Pancreas (tissue), 10 donors: ENCODE data around the gene PGLYRP4. TPM values are rescaled to one million over a fixed set of nuclear protein-coding genes. Genes with fewer than 3 reads are reported as not detected.

Experiments used
- ATAC-seq, 4 donors: fragments of 200-7000 bp; cut with Tn5 transposase; one replicate each; pipeline versions ENCODE4 v1.8.0 to v1.9.1; 2020; ENCODE audit warnings: mild to moderate bottlenecking in 4 of 4, moderate library complexity in 4 of 4
- DNase-seq, 6 donors: peaks; one replicate each; pipeline ENCODE4 v3.0.0-alpha.2; 2020
- FAIRE-seq: peaks from 2 replicates; lab custom pipeline; 2012; peaks lifted over from hg19 to GRCh38; lab: Jason Lieb, UNC
- H3K27ac ChIP-seq, 4 donors: fragments of 200-600 bp; sonication (generic); 1 replicate in 3 of 4; 2 replicates in 1 of 4; pipeline versions ENCODE4 v1.5.0 to v1.8.0; 2020
- H3K27me3 ChIP-seq, 4 donors: fragments of 200-600 bp; one replicate each; pipeline ENCODE4 v1.8.0; 2021
- H3K36me3 ChIP-seq, 3 donors: fragments of 200-600 bp; sonication (generic) in 1 of 3; one replicate each; pipeline versions ENCODE4 v1.5.0 to v1.8.0; 2020 to 2021
- H3K4me1 ChIP-seq, 3 donors: fragments of 200-600 bp; one replicate each; pipeline ENCODE4 v1.8.0; 2021
- H3K4me3 ChIP-seq, 4 donors: fragments of 200-600 bp; sonication (generic) in 2 of 4; one replicate each; pipeline versions ENCODE4 v1.5.0 to v1.8.0; 2020 to 2021
- H3K9me3 ChIP-seq, 4 donors: fragments of 200-600 bp; one replicate each; pipeline ENCODE4 v1.8.0; 2021
- WGBS, 2 donors: extraction: QIAGEN DNeasy Blood & Tissue Kit; methylation state at CpG; one replicate each; pipeline ENCODE4 v1.1.7; 2013; 5-methylcytosine and 5-hydroxymethylcytosine counted together
- intact Hi-C, 3 donors: fragments of 100-400 bp; cut with DNase I; formaldehyde crosslinking; loops; one replicate each; pipeline versions ENCODE4 v1.11.1 to v1.14.2; 2022
- polyA plus RNA-seq, 2 donors: library from polyadenylated mRNA; stranded (reverse); fragments of 200-250 nt; gene quantifications; one replicate each; pipeline ENCODE4 v1.2.3, GENCODE V29; 2013
- total RNA-seq, 6 donors: library from RNA; stranded (reverse); fragmentation: NEBNext Ultra II Directional in 4 of 6; extraction: Animal tissue kit (Norgen Biotek cat#: 25700) in 4 of 6; gene quantifications; one replicate each; pipeline versions ENCODE4 v1.2.1 to v1.2.4, GENCODE V29; 2021 to 2023
- TF ChIP-seq, protein P1 (sequence below), 4 donors: fragments of 200-600 bp; sonication (generic) in 3 of 4; IDR thresholded peaks; one replicate each; pipeline versions ENCODE4 v1.5.0 to v1.8.0; 2021; ENCODE audit warnings: antibody characterized with exemption in 4 of 4
- donor health status: healthy with polysubstance abuse.
- donor health status: DM: no; HTN: no; CAD: no; lungs with moderate emphysema.
- donor health status: DM: no; HTN: no; CAD: no.
- donor health status: control.
- donor health status: control.
- donor health status: Bipolar disorder and iron deficiency.
- donor health status: DM: yes; HTN: yes; CAD: no.
- donor health status: DM: no; HTN: no; CAD: no.
- donor health status: DM: no; HTN: no; CAD: no.
- donor health status: DM: yes; HTN: yes; CAD: no.

PGLYRP4 gene
- total and polyA plus RNA-seq, 8 donors: 0.37 TPM; not detected in 7

- WGBS, 2 donors: 67 to 68% methylated on average over 11 of the region's 11 CpGs
- Histone ChIP-seq H3K9me3 (no peaks in the 10 kb centered on the region), H3K36me3 (no peaks in the 10 kb centered on the region), H3K4me3 (peak within 1 kb of the TSS in 1 of 4 donors; percentile 9), H3K27me3 (peaks cover 0 to 3% (median 0%) of the 10 kb centered on the region in 4 donors), H3K4me1 (no peaks in the 10 kb centered on the region), H3K27ac (no peak within 1 kb of the TSS)
- DNase-seq (no peak), FAIRE-seq (no peak), ATAC-seq (no peak)
- intact Hi-C loops: no loop called here
- TF ChIP-seq, protein P1, sequence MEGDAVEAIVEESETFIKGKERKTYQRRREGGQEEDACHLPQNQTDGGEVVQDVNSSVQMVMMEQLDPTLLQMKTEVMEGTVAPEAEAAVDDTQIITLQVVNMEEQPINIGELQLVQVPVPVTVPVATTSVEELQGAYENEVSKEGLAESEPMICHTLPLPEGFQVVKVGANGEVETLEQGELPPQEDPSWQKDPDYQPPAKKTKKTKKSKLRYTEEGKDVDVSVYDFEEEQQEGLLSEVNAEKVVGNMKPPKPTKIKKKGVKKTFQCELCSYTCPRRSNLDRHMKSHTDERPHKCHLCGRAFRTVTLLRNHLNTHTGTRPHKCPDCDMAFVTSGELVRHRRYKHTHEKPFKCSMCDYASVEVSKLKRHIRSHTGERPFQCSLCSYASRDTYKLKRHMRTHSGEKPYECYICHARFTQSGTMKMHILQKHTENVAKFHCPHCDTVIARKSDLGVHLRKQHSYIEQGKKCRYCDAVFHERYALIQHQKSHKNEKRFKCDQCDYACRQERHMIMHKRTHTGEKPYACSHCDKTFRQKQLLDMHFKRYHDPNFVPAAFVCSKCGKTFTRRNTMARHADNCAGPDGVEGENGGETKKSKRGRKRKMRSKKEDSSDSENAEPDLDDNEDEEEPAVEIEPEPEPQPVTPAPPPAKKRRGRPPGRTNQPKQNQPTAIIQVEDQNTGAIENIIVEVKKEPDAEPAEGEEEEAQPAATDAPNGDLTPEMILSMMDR (IDR thresholded peaks at IDR 0.05): no peak
These were observed 9.4 kb upstream of the PGLYRP4 start, which contains the start of gene S100A9 for GRCh38 chr1:153357853-153358690. Gene S100A9 (plus strand): TSS chr1:153357854. CDS start chr1:153358284, 430 bp downstream.

GRCh38 chr1:153357076-153357852 lies 8.6 kb upstream of the PGLYRP4 start:
- no peak for FAIRE-seq
- Histone ChIP-seq H3K27me3 (peaks cover 0 to 8% (median 0%) of the 10 kb centered on the region in 4 donors), H3K4me1 (no peaks in the 10 kb centered on the region), H3K4me3 (peak overlapping the region in 1 of 4 donors; percentile 9), H3K36me3 (no peaks in the 10 kb centered on the region), H3K27ac (no peak overlapping the region), H3K9me3 (no peaks in the 10 kb centered on the region)
- DNase-seq: peak in 1 of 6 donors; percentile 44
- intact Hi-C loops: no loop called here
- TF ChIP-seq, protein P1 (IDR thresholded peaks at IDR 0.05): no peak
- peak in 3 of 4 donors; percentile 51 to 67 (median 62) for ATAC-seq
- WGBS, 2 donors: 55 to 66% methylated on average over 10 of the region's 10 CpGs

GRCh38 chr1:153356392-153357075 lies 7.9 kb upstream of the PGLYRP4 start:
- Histone ChIP-seq H3K27me3 (peaks cover 0 to 13% (median 0%) of the 10 kb centered on the region in 4 donors), H3K36me3 (no peaks in the 10 kb centered on the region), H3K27ac (no peak overlapping the region), H3K4me1 (no peaks in the 10 kb centered on the region), H3K4me3 (no peak overlapping the region), H3K9me3 (no peaks in the 10 kb centered on the region)
- ATAC-seq: no peak
- TF ChIP-seq, protein P1 (IDR thresholded peaks at IDR 0.05): no peak
- whole genome bisulfite sequencing, 2 donors: 66 to 70% methylated on average over 8 of the region's 8 CpGs
- no peak for FAIRE-seq
- no peak for DNase-seq
- intact Hi-C loops: no loop called here

GRCh38 chr1:153355445-153356071 lies 6.9 kb upstream of the PGLYRP4 start:
- H3K9me3 ChIP-seq: no peaks in the 10 kb centered on the region
- no peak overlapping the region for H3K27ac ChIP-seq
- peak in 3 of 4 donors; percentile 49 to 71 (median 62) for ATAC-seq
- peaks cover 0 to 16% (median 0%) of the 10 kb centered on the region in 4 donors for H3K27me3 ChIP-seq
- H3K4me3 ChIP-seq: no peak overlapping the region
- 27 to 36% methylated on average over 10 of the region's 10 CpGs for WGBS, 2 donors
- H3K4me1 ChIP-seq: no peaks in the 10 kb centered on the region
- intact Hi-C loops: no loop called here
- H3K36me3 ChIP-seq: no peaks in the 10 kb centered on the region
- DNase-seq: no peak
- no peak for FAIRE-seq
- TF ChIP-seq, protein P1 (IDR thresholded peaks at IDR 0.05): no peak
